Measurements from ENCODE around the gene STK32C.

Gene STK32C

DNA sequence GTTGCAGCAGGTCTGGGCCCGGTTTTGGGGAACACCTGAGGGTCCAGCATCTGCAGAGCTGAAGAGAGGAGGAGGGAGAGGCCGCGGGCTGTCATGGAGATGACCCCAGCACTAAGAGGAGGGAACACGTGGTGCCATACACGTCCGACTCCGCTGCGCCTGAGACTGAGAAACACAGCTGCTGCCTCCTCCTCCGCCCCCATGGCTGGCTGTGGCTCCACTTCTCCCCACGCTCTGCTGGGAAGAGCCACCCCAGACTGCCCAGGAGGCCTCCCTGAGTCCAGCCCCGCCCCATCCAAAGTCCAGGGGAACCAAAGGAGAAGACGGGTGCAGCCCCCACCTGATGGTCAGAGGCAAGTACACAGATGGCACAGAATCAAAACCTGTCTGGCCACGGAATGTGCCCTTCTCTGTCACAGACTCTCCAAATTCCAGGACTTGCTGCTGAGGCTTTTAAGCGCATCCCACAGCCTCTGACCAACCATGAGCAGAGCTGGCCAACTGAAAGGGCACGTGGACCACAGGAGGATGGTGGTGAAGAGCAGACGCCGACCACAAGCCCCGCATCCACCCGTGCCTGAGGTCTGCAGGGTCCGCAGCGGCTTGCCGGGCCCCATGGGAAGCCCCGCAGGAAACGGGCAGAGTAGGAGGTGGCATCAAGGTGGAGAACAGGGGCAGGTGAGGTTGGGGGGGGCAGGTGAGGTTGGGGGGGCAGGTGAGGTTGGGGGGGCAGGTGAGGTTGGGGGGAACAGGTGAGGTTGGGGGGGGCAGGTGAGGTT, 24.0 kb downstream of the STK32C start:
- in situ Hi-C loops (cut with HindIII; ENCODE audit: low sequenced_read_pairs): no loop called here

DNA sequence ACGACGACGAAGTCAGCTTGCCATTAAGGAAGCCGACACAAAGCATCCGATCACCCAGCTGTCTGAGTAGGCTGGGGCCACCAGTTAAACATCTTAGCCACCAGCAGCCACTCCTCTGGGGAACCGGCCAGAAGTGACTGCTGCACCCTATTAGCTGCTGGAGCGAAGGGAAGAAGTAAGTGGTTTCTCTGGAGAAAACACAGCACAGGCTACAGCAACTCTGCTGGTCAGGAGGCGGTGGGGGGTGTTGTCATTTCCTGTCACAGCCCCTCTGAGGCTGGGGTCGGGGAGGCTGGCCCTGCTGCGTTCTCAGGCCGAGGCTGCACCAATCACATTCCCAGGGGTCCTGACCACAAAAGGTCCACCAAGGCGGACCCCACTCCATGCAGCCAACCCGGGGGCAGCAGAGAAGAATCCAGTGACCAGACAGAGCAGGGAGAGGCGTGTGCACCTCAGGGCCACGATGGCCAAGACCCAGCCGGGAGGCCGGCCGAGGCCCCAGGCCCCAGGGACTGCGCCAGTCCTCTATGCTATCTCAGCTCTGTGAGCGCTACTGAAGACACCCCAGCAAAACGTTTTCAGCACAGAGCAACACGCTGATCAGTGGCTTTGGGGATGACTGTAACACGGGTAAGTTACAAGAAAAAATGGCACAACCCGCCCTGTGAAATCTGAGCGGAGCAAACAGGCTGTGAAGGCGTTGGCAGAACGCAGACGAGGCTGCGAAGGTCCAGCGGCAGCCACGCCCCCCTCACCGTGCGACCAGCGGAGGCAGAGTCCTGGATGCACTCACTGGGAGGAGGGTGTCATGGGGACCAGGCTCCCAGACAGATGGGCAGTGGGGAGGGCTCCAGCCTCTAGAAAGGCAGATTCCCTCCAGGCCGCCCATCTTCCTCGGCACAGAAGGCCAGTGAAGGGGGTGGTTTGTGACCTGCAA, 24.8 kb downstream of the STK32C start:
- in situ Hi-C loops (cut with HindIII; ENCODE audit: low sequenced_read_pairs): no loop called here

DNA sequence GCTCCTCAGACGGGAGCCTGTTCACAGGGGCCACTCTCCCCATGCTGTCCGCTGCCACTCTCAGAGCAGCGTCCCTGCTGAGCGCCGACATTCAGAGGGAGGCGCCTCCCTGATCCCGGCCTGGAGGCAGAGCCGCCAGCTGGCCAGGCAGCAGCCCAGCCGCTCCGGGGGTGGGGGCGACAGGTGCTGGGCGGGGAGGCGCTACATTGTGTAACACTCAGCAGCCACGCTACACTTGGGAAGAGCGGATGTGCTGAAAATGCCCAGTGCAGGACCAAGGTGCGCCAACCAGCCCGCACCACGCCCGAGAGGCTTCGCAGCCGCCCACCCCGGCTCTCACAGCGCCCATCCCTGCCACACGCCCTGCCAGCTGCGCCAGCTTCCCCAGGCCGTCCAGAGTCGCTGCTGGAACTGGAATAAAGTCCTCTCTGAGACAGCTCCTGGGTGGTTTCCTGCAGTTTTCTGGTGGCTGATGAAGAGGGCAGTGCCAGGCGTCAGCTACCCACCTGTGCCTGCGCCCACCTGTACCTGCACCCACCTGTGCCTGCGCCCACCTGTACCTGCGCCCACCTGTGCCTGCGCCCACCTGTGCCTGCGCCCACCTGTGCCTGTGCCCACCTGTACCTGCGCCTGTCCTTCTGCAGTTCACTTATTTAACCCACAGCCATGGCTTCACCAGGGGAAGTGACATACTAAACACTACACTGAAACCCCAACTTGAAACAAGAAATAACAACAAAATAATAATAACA, 25.7 kb downstream of the STK32C start:
- in situ Hi-C loops (cut with HindIII; ENCODE audit: low sequenced_read_pairs): no loop called here

- in situ Hi-C loops (cut with HindIII; ENCODE audit: low sequenced_read_pairs): no loop called here
These were observed 27.1 kb downstream of the STK32C start for GRCh38 chr10:132280646-132281074.

GRCh38 chr10:132279873-132280645, 27.7 kb downstream of the STK32C start:
- in situ Hi-C loops (cut with HindIII; ENCODE audit: low sequenced_read_pairs): no loop called here

GRCh38 chr10:132277311-132277741, 30.4 kb downstream of the STK32C start:
- in situ Hi-C loops (cut with HindIII; ENCODE audit: low sequenced_read_pairs): no loop called here

GRCh38 chr10:132276706-132277105, 31.0 kb downstream of the STK32C start:
- in situ Hi-C loops (cut with HindIII; ENCODE audit: low sequenced_read_pairs): no loop called here

GRCh38 chr10:132276179-132276675, 31.5 kb downstream of the STK32C start:
- in situ Hi-C loops (cut with HindIII; ENCODE audit: low sequenced_read_pairs): no loop called here

GRCh38 chr10:132275426-132276178, 32.1 kb downstream of the STK32C start:
- in situ Hi-C loops (cut with HindIII; ENCODE audit: low sequenced_read_pairs): no loop called here

GRCh38 chr10:132274986-132275385, 32.8 kb downstream of the STK32C start:
- in situ Hi-C loops (cut with HindIII; ENCODE audit: low sequenced_read_pairs): no loop called here

DNA sequence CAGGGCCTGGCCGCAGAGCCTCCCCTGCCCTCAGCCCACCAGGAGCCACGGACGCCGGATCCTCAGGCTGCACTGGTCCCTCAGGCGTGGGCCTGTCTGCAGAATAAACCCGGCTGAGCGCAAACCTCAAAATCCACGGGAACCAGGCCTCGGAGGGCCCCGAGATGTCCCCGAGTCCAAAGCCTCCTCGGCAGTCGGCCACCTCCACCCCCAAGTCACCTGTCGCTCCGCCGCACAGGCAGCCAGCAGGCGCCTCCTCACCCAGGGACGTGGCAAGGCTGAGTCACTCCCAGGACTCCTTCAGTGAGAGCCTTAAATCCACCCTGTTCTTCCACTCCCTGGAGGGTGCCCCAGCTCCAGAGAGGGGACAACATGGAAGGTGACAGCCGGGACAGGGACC, 33.2 kb downstream of the STK32C start:
- in situ Hi-C loops (cut with HindIII; ENCODE audit: low sequenced_read_pairs): no loop called here

DNA sequence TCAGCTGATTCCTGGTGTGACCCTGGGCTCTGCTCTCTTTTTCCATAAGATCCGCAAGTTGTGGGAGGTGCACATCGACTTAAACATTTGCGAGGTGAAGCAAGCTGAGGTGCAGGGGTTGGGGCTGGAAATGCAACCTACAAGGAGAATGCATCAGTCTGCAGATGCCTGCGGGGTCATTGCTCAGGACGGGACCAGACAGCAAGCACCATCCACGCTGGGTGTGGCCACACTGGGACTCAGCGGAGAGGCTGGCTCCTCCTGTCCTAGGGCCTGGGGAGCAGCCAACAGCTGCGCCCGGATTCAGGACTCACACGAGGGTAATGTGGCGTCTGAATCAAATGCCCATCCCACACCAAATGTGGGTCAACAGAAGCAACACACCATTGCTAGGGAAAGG, 33.8 kb downstream of the STK32C start:
- in situ Hi-C loops (cut with HindIII; ENCODE audit: low sequenced_read_pairs): no loop called here

DNA sequence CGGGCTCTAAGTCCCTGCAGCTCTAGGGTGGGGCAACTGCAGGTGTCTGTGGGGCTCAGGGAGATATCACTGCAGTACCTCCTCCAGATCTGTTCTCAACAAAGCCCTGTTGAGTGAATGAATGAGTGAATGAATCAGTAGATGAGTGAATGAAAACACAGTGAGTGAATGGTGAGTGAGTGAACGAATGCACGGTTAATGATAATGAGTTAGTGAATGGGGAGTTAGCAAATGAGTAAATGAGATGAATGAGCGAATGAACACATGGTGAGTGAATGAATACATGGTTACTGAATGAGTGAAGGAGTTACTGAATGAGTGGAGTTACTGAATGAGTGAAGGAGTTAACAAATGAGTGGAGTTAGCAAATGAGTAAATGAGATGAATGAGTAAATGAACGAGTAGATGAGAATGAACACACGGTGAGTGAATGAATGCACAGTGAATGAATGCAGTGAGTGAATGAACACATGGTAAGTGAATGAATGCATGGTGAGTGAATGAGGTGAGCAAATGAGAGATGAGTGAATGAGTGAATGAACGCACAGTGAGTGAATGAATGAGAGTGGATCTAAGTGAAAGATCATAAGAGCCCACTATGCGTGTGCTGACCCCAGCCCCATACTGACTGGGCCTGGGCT, 34.3 kb downstream of the STK32C start:
- in situ Hi-C loops (cut with HindIII; ENCODE audit: low sequenced_read_pairs): no loop called here

DNA sequence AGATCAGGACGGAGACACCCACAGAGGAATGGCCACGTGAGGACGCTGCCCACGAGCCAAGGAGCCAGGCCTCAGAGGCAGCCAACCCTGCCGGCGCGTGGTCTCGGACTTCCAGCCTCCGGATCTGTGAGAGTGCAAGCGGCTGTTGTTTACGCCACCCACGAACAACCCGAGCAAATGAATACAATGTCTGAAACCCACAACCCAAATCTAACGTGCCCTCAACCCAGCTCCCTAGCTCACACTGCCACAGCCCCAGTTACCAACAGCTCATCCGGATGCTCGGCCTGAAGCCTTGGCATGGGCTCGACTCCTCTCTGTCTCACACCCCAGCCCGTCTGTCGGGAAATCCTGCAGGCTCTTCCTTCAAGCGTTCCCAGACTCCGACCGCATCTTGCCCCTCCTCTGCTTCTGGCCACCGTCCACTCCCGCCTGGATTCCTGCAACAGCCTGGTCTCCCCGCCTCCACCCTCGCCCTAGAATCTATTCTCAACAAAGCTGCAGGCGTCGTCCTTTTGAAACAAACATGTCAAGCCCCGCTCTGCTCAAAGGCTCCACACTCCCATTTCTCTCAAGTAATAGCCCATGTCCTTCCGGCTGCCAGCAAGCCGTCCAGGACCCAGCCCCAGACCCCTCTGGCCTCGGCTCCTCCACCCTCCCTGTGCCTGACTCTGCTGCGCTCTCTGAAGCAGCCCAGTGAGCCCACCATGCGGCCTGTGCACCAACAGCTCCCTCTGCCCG, 35.3 kb downstream of the STK32C start:
- in situ Hi-C loops (cut with HindIII; ENCODE audit: low sequenced_read_pairs): no loop called here

- in situ Hi-C loops (cut with HindIII; ENCODE audit: low sequenced_read_pairs): no loop called here
These were observed 36.1 kb downstream of the STK32C start for GRCh38 chr10:132271458-132272230.

- in situ Hi-C loops (cut with HindIII; ENCODE audit: low sequenced_read_pairs): no loop called here
These were observed 36.9 kb downstream of the STK32C start for GRCh38 chr10:132270721-132271457.

DNA sequence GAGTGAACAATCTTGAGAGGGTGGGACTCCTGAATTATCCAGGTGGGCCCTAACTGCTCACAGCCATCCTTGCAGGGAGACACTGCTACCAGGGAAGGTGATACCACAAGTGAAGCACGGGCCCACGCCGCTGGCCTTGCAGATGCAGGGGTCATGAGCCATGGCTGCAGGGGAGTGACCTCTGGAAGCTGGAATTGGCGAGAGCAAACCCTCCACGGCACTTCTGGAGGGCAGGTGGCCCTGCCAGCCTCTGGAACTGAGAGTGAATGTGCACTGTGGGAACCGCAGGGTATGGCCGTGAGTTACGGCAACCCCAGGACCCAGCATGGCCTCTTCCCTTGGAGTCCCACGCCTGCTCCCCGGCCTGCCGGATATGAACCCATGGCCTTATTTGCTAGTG, 37.5 kb downstream of the STK32C start:
- in situ Hi-C loops (cut with HindIII; ENCODE audit: low sequenced_read_pairs): no loop called here
